Endothelial cell of umbilical vein (primary cell): Measurements from ENCODE around the gene MED23.

ENCODE experiments used
- CTCF ChIP-seq, 2 donors: IDR thresholded peaks; 1 replicate in 1 of 2; 2 replicates in 1 of 2; pipeline ENCODE4 v1.5.1; 2011; ENCODE audit warnings: low read length in 2 of 2, mild to moderate bottlenecking in 2 of 2, moderate library complexity in 2 of 2, control low read depth in 1 of 2, inconsistent platforms in 1 of 2, low read depth in 1 of 2; ENCODE audit not compliant: insufficient read depth in 1 of 2; ENCODE audit errors: extremely low read depth in 1 of 2
- EZH2 ChIP-seq: IDR thresholded peaks from 2 replicates; pipeline ENCODE4 v1.6.1; 2012; ENCODE audit warnings: borderline replicate concordance, low read depth, mild to moderate bottlenecking, moderate library complexity, low read length, inconsistent platforms; ENCODE audit not compliant: severe bottlenecking
- GATA2 ChIP-seq: IDR thresholded peaks from 2 replicates; pipeline ENCODE4 v1.7.0; 2011; ENCODE audit warnings: low read depth, mild to moderate bottlenecking, moderate library complexity, mixed read lengths, low read length; ENCODE audit not compliant: insufficient read length, insufficient read depth
- MAX ChIP-seq: IDR thresholded peaks from 2 replicates; pipeline ENCODE4 v1.6.1; 2011; ENCODE audit not compliant: insufficient read depth, insufficient read length
- POLR2A ChIP-seq: IDR thresholded peaks from 2 replicates; pipeline ENCODE4 v1.6.1; 2012; ENCODE audit warnings: low read depth, mild to moderate bottlenecking, control low read depth, low read length
- POLR2AphosphoS5 ChIP-seq: IDR thresholded peaks from 2 replicates; pipeline ENCODE4 v1.6.1; 2012; ENCODE audit warnings: low read depth, mild to moderate bottlenecking, control low read depth, low read length, moderate library complexity; ENCODE audit not compliant: insufficient read depth

DNA sequence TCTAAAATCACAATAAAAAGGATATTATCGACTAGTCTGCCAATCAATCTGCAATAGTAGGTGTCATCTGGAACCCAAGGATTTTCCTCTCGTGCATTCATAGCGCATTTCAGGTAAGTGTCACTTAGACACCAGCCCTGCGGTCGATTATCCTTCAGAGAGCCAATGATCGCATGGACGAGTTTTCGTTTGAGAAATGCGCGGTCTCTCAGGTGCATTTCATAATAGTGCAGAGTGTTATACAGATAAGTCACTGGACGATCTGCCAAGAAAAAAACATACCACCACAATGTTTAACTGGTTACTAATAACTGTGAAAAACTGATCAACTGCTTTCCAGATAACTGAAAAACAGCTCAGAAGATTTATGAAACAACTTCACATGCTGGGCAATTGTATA is 34.0 kb downstream of the MED23 start:
- TF ChIP-seq POLR2AphosphoS5 (no peak), CTCF (IDR thresholded peaks at IDR 0.05; ENCODE audit: extremely low read depth in 1 of 2, insufficient read depth in 1 of 2, low read depth in 1 of 2, low read length in 2 of 2) (no peak), POLR2A (no peak), EZH2 (no peak), MAX (no peak), GATA2 (no peak)
